Pancreas (tissue), 10 donors: Measurements from ENCODE around the gene HOXD3. TPM values are rescaled to one million over a fixed set of nuclear protein-coding genes. Genes with fewer than 3 reads are reported as not detected.

Experiments
- ATAC-seq, 4 donors: fragments of 200-7000 bp; cut with Tn5 transposase; one replicate each; pipeline versions ENCODE4 v1.8.0 to v1.9.1; 2020; ENCODE audit warnings: mild to moderate bottlenecking in 4 of 4, moderate library complexity in 4 of 4
- DNase-seq, 6 donors: peaks; one replicate each; pipeline ENCODE4 v3.0.0-alpha.2; 2020
- FAIRE-seq: peaks from 2 replicates; lab custom pipeline; 2012; peaks lifted over from hg19 to GRCh38; lab: Jason Lieb, UNC
- H3K27ac ChIP-seq, 4 donors: fragments of 200-600 bp; sonication (generic); 1 replicate in 3 of 4; 2 replicates in 1 of 4; pipeline versions ENCODE4 v1.5.0 to v1.8.0; 2020
- H3K27me3 ChIP-seq, 4 donors: fragments of 200-600 bp; one replicate each; pipeline ENCODE4 v1.8.0; 2021
- H3K36me3 ChIP-seq, 3 donors: fragments of 200-600 bp; sonication (generic) in 1 of 3; one replicate each; pipeline versions ENCODE4 v1.5.0 to v1.8.0; 2020 to 2021
- H3K4me1 ChIP-seq, 3 donors: fragments of 200-600 bp; one replicate each; pipeline ENCODE4 v1.8.0; 2021
- H3K4me3 ChIP-seq, 4 donors: fragments of 200-600 bp; sonication (generic) in 2 of 4; one replicate each; pipeline versions ENCODE4 v1.5.0 to v1.8.0; 2020 to 2021
- H3K9me3 ChIP-seq, 4 donors: fragments of 200-600 bp; one replicate each; pipeline ENCODE4 v1.8.0; 2021
- CTCF ChIP-seq, 4 donors: fragments of 200-600 bp; sonication (generic) in 3 of 4; IDR thresholded peaks; one replicate each; pipeline versions ENCODE4 v1.5.0 to v1.8.0; 2021; ENCODE audit warnings: antibody characterized with exemption in 4 of 4
- WGBS, 2 donors: extraction: QIAGEN DNeasy Blood & Tissue Kit; methylation state at CpG; one replicate each; pipeline ENCODE4 v1.1.7; 2013; 5-methylcytosine and 5-hydroxymethylcytosine counted together
- intact Hi-C, 3 donors: fragments of 100-400 bp; cut with DNase I; formaldehyde crosslinking; loops; one replicate each; pipeline versions ENCODE4 v1.11.1 to v1.14.2; 2022
- polyA plus RNA-seq, 2 donors: library from polyadenylated mRNA; stranded (reverse); fragments of 200-250 nt; gene quantifications; one replicate each; pipeline ENCODE4 v1.2.3, GENCODE V29; 2013
- total RNA-seq, 6 donors: library from RNA; stranded (reverse); fragmentation: NEBNext Ultra II Directional in 4 of 6; extraction: Animal tissue kit (Norgen Biotek cat#: 25700) in 4 of 6; gene quantifications; one replicate each; pipeline versions ENCODE4 v1.2.1 to v1.2.4, GENCODE V29; 2021 to 2023
- donor health status: healthy with polysubstance abuse.
- donor health status: DM: no; HTN: no; CAD: no; lungs with moderate emphysema.
- donor health status: DM: no; HTN: no; CAD: no.
- donor health status: control.
- donor health status: control.
- donor health status: Bipolar disorder and iron deficiency.
- donor health status: DM: yes; HTN: yes; CAD: no.
- donor health status: DM: no; HTN: no; CAD: no.
- donor health status: DM: no; HTN: no; CAD: no.
- donor health status: DM: yes; HTN: yes; CAD: no.

The HOXD3 gene
- total and polyA plus RNA-seq, 8 donors: 0.19 to 0.68 (median 0.25) TPM; not detected in 1

DNA sequence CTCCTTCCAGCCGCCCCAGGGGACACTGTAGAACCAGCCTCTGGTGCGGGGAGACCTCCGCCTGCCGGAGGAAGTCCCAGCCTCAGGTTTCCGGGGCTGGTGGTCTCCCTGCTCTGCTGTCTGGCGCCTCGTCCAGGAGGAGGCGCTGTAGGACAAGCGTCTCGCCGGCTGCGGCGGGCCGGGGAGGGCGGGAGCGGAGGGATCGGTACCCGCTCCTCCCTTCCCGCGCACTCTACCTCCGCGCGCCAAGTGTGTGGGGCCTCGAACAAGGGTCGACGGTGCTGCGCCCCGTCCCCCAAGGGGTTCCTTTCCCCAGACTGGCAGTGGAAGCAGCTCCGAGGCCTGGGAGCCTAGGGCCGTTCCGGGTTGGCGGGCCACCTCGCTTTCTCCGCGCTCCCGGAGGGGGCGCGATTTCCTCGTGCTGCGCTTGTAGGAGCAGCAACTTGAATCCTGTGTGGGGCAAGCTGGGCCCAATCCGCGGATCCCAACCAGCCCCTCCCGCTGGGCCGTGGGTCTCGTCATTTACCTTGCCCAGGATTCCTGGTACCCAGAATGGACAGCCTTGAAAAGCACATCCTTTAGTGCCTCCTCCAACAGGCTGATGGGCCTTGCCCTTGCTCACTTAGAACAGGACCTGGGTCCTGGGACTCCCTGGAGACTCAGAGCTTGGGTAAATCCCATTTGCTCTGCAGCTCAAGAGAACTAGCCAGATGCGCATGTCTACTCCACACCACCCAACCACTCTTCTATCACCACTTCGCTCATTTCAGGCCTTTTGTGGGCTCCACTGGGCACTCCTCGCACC, 16.4 kb upstream of the HOXD3 start:
- ATAC-seq (peak; percentile 84 to 97 (median 96)), DNase-seq (peak; percentile 42 to 89 (median 68)), FAIRE-seq (no peak)
- peaks cover 0 to 61% (median 12%) of the 10 kb centered on the region in 4 donors for H3K27me3 ChIP-seq
- H3K36me3 ChIP-seq: no peaks in the 10 kb centered on the region
- peak; percentile 68 to 86 (median 76) for TF ChIP-seq CTCF (IDR thresholded peaks at IDR 0.05)
- H3K4me3 ChIP-seq: peak overlapping the region in 2 of 4 donors; percentile 33 to 46
- no peaks in the 10 kb centered on the region for H3K9me3 ChIP-seq
- H3K27ac ChIP-seq: no peak overlapping the region
- intact Hi-C loops: loop anchor here (5.0 to 10.0 kb wide), 3 partner anchors 312 to 504 kb away; no protein-coding TSS in a partner anchor
- 9 to 10% methylated on average over 37 to 48 of the region's 48 CpGs for WGBS, 2 donors
- peaks cover 0 to 6% (median 0%) of the 10 kb centered on the region in 3 donors for H3K4me1 ChIP-seq

DNA sequence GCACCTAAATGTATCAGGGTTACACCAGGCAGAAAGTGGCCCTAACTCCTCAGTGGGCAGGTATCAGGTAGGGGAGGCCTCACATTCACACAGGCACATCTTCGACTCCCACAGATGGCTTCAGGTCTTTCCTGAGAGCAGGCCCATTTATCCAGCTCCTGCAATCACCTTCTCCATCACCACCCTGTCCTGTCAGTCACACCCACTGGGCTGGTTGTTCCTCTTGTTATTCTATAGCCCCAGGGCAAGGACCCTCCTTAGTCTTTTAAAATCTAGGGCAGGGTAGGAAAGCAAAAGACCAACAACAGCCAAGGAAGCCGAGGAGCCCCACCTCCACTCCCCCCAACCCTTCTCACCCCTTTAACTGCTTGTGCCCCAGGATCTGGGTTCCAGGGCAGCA, 14.8 kb upstream of the HOXD3 start:
- Histone ChIP-seq H3K36me3 (no peaks in the 10 kb centered on the region), H3K27ac (no peak overlapping the region), H3K4me1 (no peaks in the 10 kb centered on the region), H3K4me3 (no peak overlapping the region), H3K9me3 (no peaks in the 10 kb centered on the region), H3K27me3 (peaks cover 0 to 53% (median 14%) of the 10 kb centered on the region in 4 donors)
- TF ChIP-seq CTCF (IDR thresholded peaks at IDR 0.05): no peak
- no peak for FAIRE-seq
- DNase-seq: no peak
- 73 to 77% methylated on average over 2 of the region's 2 CpGs for WGBS, 2 donors
- intact Hi-C loops: loop anchor here (5.0 to 10.0 kb wide), 3 partner anchors 310 to 503 kb away; no protein-coding TSS in a partner anchor
- ATAC-seq: no peak

DNA sequence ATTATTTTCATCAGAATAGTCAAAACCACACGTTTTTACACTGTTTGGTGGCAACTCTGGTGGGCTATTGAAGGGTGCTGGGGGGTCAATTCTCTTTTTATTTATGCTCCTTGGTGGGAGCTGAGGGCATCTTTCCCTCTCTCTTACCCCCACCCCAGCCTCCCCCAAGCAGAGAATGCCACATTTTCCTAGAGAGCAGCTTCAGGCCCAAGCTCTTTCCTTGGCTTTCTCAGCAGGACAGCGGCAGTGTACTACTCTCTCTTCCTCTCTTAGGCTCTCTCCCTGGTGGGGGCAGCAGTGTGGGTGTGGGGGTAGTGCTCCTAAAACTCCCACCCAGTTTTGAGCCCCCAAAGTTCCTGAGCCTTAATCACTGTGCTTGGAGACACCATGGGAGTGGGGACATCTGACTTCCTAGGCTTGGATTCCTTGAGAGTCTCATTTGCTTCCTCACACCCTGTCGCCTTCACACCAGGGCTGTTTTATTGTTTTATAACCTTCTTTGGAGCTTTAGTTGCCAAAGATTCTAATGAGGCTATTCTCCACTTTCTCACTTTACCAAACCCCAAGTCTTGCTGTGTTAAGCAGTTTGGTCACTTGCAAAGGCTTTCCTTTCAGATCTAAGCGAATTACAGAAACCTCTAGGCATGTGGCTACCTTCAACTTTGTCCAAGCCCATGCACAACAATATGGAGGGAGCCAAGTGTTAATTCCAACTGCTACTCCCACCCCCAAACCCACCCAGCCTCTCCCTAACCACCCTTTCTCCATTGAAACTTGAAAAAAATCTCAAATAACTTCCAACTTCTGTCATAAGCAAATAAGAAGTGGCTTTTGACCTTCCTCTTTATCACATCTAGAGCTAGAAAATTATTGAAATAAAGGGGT, 11.8 kb upstream of the HOXD3 start:
- H3K27ac ChIP-seq: no peak overlapping the region
- no peak overlapping the region for H3K4me3 ChIP-seq
- no peak for TF ChIP-seq CTCF (IDR thresholded peaks at IDR 0.05)
- no peaks in the 10 kb centered on the region for H3K9me3 ChIP-seq
- 22 to 27% methylated on average over 4 of the region's 4 CpGs for WGBS, 2 donors
- H3K4me1 ChIP-seq: no peaks in the 10 kb centered on the region
- FAIRE-seq: no peak
- no peaks in the 10 kb centered on the region for H3K36me3 ChIP-seq
- peaks cover 0 to 22% (median 3%) of the 10 kb centered on the region in 4 donors for H3K27me3 ChIP-seq
- no peak for ATAC-seq
- intact Hi-C loops: loop anchor here in 1 of 3 donors (10.0 kb wide), 1 partner anchor 499 kb away; no protein-coding TSS in a partner anchor
- no peak for DNase-seq

DNA sequence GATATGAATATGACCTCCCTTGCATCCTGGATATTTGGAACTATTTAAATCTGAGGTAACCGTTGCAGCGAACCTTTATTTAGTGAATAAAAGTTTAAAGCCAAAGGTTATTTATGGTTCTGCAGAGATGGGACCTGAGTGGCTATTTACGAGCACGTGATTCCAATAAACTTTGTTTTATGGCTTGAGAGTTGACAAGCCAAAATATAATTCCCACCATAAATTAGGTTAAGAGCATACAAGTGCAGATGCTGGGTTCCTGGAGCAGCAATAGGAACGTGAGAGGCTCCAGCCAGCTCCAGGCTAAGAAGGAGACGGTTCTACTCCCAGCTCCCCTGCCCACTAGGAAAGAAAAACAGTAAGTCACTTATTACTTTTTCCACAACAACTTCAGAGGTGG, 11.0 kb upstream of the HOXD3 start:
- no peak for FAIRE-seq
- WGBS, 2 donors: 18 to 23% methylated on average over 6 of the region's 6 CpGs
- Histone ChIP-seq H3K9me3 (no peaks in the 10 kb centered on the region), H3K27me3 (peaks cover 0 to 15% (median 5%) of the 10 kb centered on the region in 4 donors), H3K36me3 (no peaks in the 10 kb centered on the region), H3K4me1 (no peaks in the 10 kb centered on the region), H3K27ac (no peak overlapping the region), H3K4me3 (no peak overlapping the region)
- DNase-seq: no peak
- TF ChIP-seq CTCF (IDR thresholded peaks at IDR 0.05): no peak
- no peak for ATAC-seq
- intact Hi-C loops: loop anchor here in 1 of 3 donors (10.0 kb wide), 1 partner anchor 499 kb away; no protein-coding TSS in a partner anchor
